GM12872 (cell line): Measurements from ENCODE around the gene TUBB3.

Source experiments
- TF ChIP-seq, protein P1 (sequence below): IDR thresholded peaks from 3 replicates; pipeline ENCODE4 v1.5.1; 2011; ENCODE audit warnings: low read depth, mild to moderate bottlenecking, low read length, moderate library complexity; ENCODE audit not compliant: insufficient read depth

Gene TUBB3

DNA sequence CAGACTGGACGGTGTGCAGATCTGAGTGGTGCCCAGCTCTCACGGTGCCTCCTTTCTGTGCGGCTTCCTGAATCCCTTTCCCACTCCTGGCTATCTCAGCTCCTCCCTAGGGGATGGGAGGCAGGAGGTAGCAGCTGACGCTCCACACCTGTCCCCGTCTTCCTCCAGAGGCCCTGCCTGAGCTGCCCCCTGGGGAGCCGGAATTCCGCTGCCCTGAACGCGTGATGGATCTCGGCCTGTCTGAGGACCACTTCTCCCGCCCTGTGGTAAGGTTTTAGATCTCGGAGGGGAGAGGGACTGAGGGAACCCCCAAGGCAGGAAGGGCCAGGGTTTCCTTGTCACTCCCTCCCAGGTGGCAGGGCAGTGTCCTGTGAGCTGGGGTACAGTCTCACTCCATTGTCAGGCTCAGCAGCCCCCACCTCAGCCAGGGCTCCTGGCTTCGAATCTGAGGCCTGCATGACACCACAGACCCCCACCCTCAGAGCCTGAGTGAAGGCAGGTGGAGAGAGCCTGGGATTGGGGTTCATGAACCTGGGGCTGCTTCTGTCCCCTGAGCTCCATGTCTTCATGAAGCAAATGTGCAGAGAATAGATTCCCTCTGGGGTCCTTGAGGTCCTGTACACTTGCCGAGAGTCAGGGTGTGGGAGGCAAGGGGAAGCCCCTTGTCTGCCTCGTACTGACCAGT lies 32.0 kb downstream of the TUBB3 start:
- TF ChIP-seq, protein P1, sequence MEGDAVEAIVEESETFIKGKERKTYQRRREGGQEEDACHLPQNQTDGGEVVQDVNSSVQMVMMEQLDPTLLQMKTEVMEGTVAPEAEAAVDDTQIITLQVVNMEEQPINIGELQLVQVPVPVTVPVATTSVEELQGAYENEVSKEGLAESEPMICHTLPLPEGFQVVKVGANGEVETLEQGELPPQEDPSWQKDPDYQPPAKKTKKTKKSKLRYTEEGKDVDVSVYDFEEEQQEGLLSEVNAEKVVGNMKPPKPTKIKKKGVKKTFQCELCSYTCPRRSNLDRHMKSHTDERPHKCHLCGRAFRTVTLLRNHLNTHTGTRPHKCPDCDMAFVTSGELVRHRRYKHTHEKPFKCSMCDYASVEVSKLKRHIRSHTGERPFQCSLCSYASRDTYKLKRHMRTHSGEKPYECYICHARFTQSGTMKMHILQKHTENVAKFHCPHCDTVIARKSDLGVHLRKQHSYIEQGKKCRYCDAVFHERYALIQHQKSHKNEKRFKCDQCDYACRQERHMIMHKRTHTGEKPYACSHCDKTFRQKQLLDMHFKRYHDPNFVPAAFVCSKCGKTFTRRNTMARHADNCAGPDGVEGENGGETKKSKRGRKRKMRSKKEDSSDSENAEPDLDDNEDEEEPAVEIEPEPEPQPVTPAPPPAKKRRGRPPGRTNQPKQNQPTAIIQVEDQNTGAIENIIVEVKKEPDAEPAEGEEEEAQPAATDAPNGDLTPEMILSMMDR = no peak

DNA sequence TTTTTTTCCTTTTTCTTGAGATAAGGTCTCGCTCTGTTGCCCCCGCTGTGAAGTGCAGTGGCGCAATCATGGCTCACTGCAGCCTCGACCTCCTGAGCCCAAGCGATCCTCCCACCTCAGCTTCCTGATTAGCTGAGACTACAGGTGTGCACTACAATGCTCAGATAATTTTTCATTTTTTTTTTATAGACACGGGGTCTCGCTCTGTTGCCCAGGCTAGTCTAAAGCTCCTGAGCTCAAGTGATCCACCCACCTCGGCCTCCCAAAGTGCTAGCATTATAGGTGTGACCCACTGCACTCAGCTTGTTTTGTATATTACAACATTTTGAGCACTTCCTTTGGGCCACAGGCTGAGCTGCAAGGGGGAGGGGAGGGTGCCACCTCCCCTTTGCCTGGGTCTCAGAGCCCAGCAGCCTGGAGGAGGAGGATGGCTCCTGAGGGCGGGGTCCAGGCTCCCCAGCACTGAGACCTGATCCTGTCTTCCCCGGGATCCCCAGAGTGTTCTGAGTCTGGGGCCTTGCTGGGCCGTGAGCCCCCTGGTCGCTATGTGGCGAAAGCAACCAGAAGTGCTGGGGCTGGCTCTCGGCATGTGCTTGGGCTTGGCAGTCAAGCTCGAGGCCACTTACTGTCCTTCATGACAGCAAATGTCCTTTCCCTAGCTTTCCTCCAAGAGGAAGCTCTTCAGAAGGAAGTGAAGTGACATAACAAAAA lies 33.5 kb downstream of the TUBB3 start:
- TF ChIP-seq, protein P1 = no peak

DNA sequence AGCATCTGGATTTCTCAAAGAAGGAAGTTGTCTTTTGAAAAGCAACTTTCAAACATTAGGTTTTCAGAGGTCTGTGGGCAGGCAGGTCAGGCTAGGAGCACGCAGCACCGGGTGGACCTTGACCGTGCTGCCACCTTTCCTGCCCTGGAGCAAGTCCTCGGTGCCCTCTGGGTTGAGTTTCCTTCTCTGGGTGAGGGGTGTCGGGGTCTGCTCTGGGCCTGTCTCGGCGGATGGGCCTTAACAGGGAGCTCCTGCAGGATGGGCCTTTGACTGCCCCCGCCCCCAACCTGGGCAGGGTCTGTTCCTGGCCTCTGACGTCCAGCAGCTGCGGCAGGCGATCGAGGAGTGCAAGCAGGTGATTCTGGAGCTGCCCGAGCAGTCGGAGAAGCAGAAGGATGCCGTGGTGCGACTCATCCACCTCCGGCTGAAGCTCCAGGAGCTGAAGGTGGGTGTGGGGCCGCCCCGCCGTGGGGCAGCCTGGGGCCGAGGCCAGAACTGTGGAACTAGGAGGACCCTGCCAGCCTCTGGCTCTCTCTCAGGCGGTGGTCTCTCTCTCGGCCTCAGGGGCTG lies 34.2 kb downstream of the TUBB3 start:
- TF ChIP-seq, protein P1 = no peak

DNA sequence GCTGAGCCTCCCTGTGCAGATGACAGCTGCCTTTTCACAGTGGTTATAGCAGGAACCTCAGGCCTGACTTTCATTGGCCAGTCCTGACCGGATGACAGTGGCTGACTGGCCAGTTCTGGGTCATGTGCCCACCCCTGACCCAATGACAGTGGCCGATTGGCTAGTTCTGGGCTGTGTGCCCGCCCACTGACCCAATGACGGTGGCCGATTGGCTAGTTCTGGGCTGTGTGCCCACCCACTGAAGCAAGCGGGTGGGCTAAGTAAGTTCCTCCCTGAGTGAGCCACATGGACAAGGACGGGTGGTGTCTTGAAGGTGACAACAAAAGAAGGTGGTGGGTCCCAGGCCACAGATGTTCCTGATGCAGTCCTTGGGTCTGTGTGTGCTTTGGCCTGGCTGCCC lies 34.9 kb downstream of the TUBB3 start:
- TF ChIP-seq, protein P1 = no peak

DNA sequence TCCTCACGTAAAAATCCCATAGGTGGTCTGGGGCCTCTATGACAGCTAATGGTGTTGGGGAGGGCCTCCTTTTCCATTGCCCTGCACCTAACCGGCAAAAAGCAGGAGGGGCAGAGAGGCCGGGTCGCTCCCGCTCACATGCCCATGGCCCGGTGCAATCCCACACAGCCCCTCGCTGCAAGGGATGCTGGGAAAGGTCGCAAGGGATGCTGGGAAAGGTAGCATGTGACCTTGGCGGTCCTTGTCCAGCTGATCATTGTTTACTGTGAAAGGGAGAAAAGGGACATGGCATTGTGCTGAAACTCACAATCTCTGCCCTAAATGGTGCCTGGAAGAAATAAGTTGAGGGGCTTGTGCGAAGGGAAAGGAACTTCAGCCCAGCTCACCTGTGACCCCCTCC lies 35.5 kb downstream of the TUBB3 start:
- TF ChIP-seq, protein P1 = no peak

DNA sequence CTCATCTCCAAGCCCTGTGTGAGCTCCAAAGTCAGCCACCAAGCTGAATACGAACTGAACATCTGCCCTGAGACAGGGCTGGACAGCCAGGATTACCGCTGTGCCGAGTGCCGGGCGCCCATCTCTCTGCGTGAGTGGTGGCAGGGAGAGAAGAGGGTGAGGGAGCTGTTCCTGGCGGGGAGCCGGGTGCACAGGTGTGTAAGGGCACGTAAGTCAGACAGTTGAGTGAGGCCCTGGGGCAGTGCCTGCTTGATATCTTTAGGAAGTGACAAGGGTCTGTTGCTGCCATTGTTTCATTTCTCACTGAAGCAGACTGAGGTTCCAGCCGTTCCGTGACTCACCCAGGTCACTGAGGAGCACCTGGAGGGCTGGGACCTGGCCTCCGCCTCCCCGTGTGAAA lies 37.8 kb downstream of the TUBB3 start:
- TF ChIP-seq, protein P1 = no peak

DNA sequence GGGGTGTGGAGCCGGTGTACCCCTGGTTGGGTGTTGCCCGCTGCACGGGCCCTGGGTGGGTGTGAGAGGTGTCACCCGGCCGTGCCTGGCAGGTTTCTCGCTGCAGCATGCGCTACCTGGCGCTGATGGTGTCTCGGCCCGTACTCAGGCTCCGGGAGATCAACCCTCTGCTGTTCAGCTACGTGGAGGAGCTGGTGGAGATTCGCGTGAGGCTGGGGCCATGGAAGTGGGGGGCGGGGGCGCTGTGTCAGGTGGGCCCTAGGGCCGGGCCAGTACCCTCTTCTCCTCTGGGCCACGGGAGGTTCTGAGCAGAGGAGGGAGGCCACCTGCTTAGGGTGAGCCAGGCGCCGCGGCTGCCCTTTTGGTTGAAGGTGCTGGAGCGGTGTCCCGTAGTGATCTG lies 38.8 kb downstream of the TUBB3 start:
- TF ChIP-seq, protein P1 = no peak
